ENCODE measurements around the gene EFNB2. TPM values are rescaled to one million over a fixed set of nuclear protein-coding genes. Genes with fewer than 3 reads are reported as not detected.

The EFNB2 gene
- total and polyA plus RNA-seq, 4 donors, result 2.6 to 6.1 (median 3.4) TPM

- H3K9ac ChIP-seq (ENCODE audit: low read depth in 1 of 2, low read length in 2 of 2), result no peak overlapping the region
Measured at GRCh38 chr13:106475852-106476251, 59.6 kb downstream of the EFNB2 start.

GRCh38 chr13:106474912-106475311 is 60.5 kb downstream of the EFNB2 start:
- TF ChIP-seq FOXA1 (IDR thresholded peaks at IDR 0.05), result no peak
- no peak for TF ChIP-seq ATF3 (IDR thresholded peaks at IDR 0.05)
- TF ChIP-seq YY1 (IDR thresholded peaks at IDR 0.05), result no peak
- TF ChIP-seq ZBTB33 (IDR thresholded peaks at IDR 0.05), result no peak
- no peak for TF ChIP-seq JUND (IDR thresholded peaks at IDR 0.05)
- TF ChIP-seq CTCF (IDR thresholded peaks at IDR 0.05; ENCODE audit: low read depth, low read length, missing input control), result no peak
- no peak for TF ChIP-seq MAX (IDR thresholded peaks at IDR 0.05)
- no peak for TF ChIP-seq TAF1 (conservative IDR thresholded peaks at IDR 0.05)
- no peak for TF ChIP-seq FOXA2 (IDR thresholded peaks at IDR 0.05)
- TF ChIP-seq RXRA (IDR thresholded peaks at IDR 0.05), result no peak
- TF ChIP-seq EGR1 (IDR thresholded peaks at IDR 0.05; ENCODE audit: low read depth in 2 of 2), result no peak
- no peak for TF ChIP-seq NR2F2 (IDR thresholded peaks at IDR 0.05)
- TF ChIP-seq HNF4A (conservative IDR thresholded peaks at IDR 0.05), result no peak
- no peak for TF ChIP-seq HNF4G (IDR thresholded peaks at IDR 0.05)
- TF ChIP-seq REST (IDR thresholded peaks at IDR 0.05), result no peak
- no peak for TF ChIP-seq RAD21 (IDR thresholded peaks at IDR 0.05)
- TF ChIP-seq GABPA (IDR thresholded peaks at IDR 0.05 in 1 of 2, conservative IDR thresholded peaks at IDR 0.05 in 1 of 2), result no peak
- TF ChIP-seq SP1 (IDR thresholded peaks at IDR 0.05), result no peak
- Histone ChIP-seq H3K27ac (ENCODE audit: low read depth in 1 of 2, low read length in 2 of 2) (no peak overlapping the region), H3K36me3 (ENCODE audit: control insufficient read depth in 4 of 4, insufficient read depth in 3 of 4, low read depth in 1 of 4, low read length in 3 of 4) (no peaks in the 10 kb centered on the region), H3K9ac (ENCODE audit: low read depth in 1 of 2, low read length in 2 of 2) (no peak overlapping the region), H3K9me3 (ENCODE audit: control insufficient read depth in 4 of 4, low read length in 3 of 4) (no peaks in the 10 kb centered on the region), H3K4me3 (ENCODE audit: low read depth in 1 of 3, low read length in 3 of 3) (no peak overlapping the region), H3K27me3 (ENCODE audit: control insufficient read depth in 4 of 4, insufficient read depth in 4 of 4, low read length in 3 of 4) (peaks cover 0 to 3% (median 0%) of the 10 kb centered on the region in 4 donors), H3K4me1 (ENCODE audit: control insufficient read depth in 4 of 4, insufficient read depth in 4 of 4, low read length in 3 of 4) (no peaks in the 10 kb centered on the region)
- 76% methylated on average over 6 of the region's 6 CpGs for WGBS
- DNase-seq (ENCODE audit: low spot score), result no peak

More at GRCh38 chr13:106475852-106476251, 59.6 kb downstream of the EFNB2 start:
- no peak overlapping the region for H3K4me3 ChIP-seq (ENCODE audit: low read depth in 1 of 3, low read length in 3 of 3)
- H3K9me3 ChIP-seq (ENCODE audit: control insufficient read depth in 4 of 4, low read length in 3 of 4), result no peaks in the 10 kb centered on the region
- H3K27ac ChIP-seq (ENCODE audit: low read depth in 1 of 2, low read length in 2 of 2), result no peak overlapping the region
- TF ChIP-seq HNF4A (conservative IDR thresholded peaks at IDR 0.05), result no peak
- DNase-seq (ENCODE audit: low spot score), result no peak
- no peaks in the 10 kb centered on the region for H3K4me1 ChIP-seq (ENCODE audit: control insufficient read depth in 4 of 4, insufficient read depth in 4 of 4, low read length in 3 of 4)
- H3K27me3 ChIP-seq (ENCODE audit: control insufficient read depth in 4 of 4, insufficient read depth in 4 of 4, low read length in 3 of 4), result peaks cover 0 to 3% (median 0%) of the 10 kb centered on the region in 4 donors
- WGBS, result 43% methylated on average over 3 of the region's 3 CpGs
- H3K36me3 ChIP-seq (ENCODE audit: control insufficient read depth in 4 of 4, insufficient read depth in 3 of 4, low read depth in 1 of 4, low read length in 3 of 4), result no peaks in the 10 kb centered on the region

Data from liver (tissue), 9 donors.